Stimulated activated naive CD8-positive, alpha-beta T cell treated with anti-CD3 and anti-CD28 coated beads, Interleukin-15, Interleukin-2, amounts not matched to agents 100 ng/mL and 50 ng/mL, for 24 hours (primary cell): ENCODE measurements around the gene TRMT1L.

Source experiments
- H3K27ac Mint-ChIP-seq: one replicate; pipeline ENCODE4 v1.8.0; 2021; ENCODE audit warnings: mild to moderate bottlenecking, mixed read lengths
- H3K27me3 Mint-ChIP-seq: one replicate; pipeline ENCODE4 v1.8.0; 2021; ENCODE audit warnings: mixed read lengths
- H3K36me3 Mint-ChIP-seq: one replicate; pipeline ENCODE4 v1.8.0; 2021; ENCODE audit warnings: low read depth, mixed read lengths
- H3K4me1 Mint-ChIP-seq: one replicate; pipeline ENCODE4 v1.8.0; 2021; ENCODE audit warnings: low read depth, mixed read lengths
- H3K4me3 Mint-ChIP-seq: one replicate; pipeline ENCODE4 v1.8.0; 2021; ENCODE audit warnings: mild to moderate bottlenecking, mixed read lengths
- H3K9me3 Mint-ChIP-seq: one replicate; pipeline ENCODE4 v1.8.0; 2021; ENCODE audit warnings: mixed read lengths

Gene TRMT1L

GRCh38 chr1:185087746-185088145 lies 69.0 kb downstream of the TRMT1L start:
- no peaks in the 10 kb centered on the region for H3K27me3 Mint-ChIP-seq
- no peak overlapping the region for H3K4me3 Mint-ChIP-seq
- H3K4me1 Mint-ChIP-seq, result peaks cover 10% of the 10 kb centered on the region
- H3K36me3 Mint-ChIP-seq, result peaks cover 39% of the 10 kb centered on the region
- H3K27ac Mint-ChIP-seq, result no peak overlapping the region
- no peaks in the 10 kb centered on the region for H3K9me3 Mint-ChIP-seq

- no peaks in the 10 kb centered on the region for H3K9me3 Mint-ChIP-seq
- no peak overlapping the region for H3K4me3 Mint-ChIP-seq
- peaks cover 10% of the 10 kb centered on the region for H3K4me1 Mint-ChIP-seq
- H3K27me3 Mint-ChIP-seq, result no peaks in the 10 kb centered on the region
- peaks cover 38% of the 10 kb centered on the region for H3K36me3 Mint-ChIP-seq
- H3K27ac Mint-ChIP-seq, result no peak overlapping the region
Measured at GRCh38 chr1:185087101-185087500, 69.7 kb downstream of the TRMT1L start.

GRCh38 chr1:185083818-185084217 lies 72.9 kb downstream of the TRMT1L start:
- H3K4me1 Mint-ChIP-seq, result peaks cover 17% of the 10 kb centered on the region
- peaks cover 37% of the 10 kb centered on the region for H3K36me3 Mint-ChIP-seq

GRCh38 chr1:185080422-185080821 lies 76.3 kb downstream of the TRMT1L start:
- Mint-ChIP-seq H3K27me3 (no peaks in the 10 kb centered on the region), H3K4me1 (peaks cover 27% of the 10 kb centered on the region), H3K27ac (no peak overlapping the region), H3K9me3 (peaks cover 6% of the 10 kb centered on the region), H3K4me3 (no peak overlapping the region), H3K36me3 (peaks cover 17% of the 10 kb centered on the region)

More at GRCh38 chr1:185083818-185084217, 72.9 kb downstream of the TRMT1L start:
- Mint-ChIP-seq H3K27ac (peak overlapping the region; percentile 13), H3K4me3 (no peak overlapping the region), H3K27me3 (no peaks in the 10 kb centered on the region), H3K9me3 (peaks cover 6% of the 10 kb centered on the region)

GRCh38 chr1:185077374-185077773 lies 79.4 kb downstream of the TRMT1L start:
- H3K4me3 Mint-ChIP-seq, result no peak overlapping the region
- no peaks in the 10 kb centered on the region for H3K27me3 Mint-ChIP-seq
- peaks cover 49% of the 10 kb centered on the region for H3K4me1 Mint-ChIP-seq
- peaks cover 6% of the 10 kb centered on the region for H3K9me3 Mint-ChIP-seq
- H3K27ac Mint-ChIP-seq, result no peak overlapping the region
- H3K36me3 Mint-ChIP-seq, result peaks cover 20% of the 10 kb centered on the region

- Mint-ChIP-seq H3K9me3 (peaks cover 15% of the 10 kb centered on the region), H3K27ac (no peak overlapping the region), H3K27me3 (no peaks in the 10 kb centered on the region), H3K36me3 (peaks cover 26% of the 10 kb centered on the region), H3K4me3 (no peak overlapping the region), H3K4me1 (peaks cover 61% of the 10 kb centered on the region)
Measured at GRCh38 chr1:185075476-185075875, 81.3 kb downstream of the TRMT1L start.

GRCh38 chr1:185074307-185074706 lies 82.4 kb downstream of the TRMT1L start:
- H3K36me3 Mint-ChIP-seq, result peaks cover 22% of the 10 kb centered on the region
- peaks cover 10% of the 10 kb centered on the region for H3K9me3 Mint-ChIP-seq
- peaks cover 54% of the 10 kb centered on the region for H3K4me1 Mint-ChIP-seq
- no peaks in the 10 kb centered on the region for H3K27me3 Mint-ChIP-seq
- no peak overlapping the region for H3K27ac Mint-ChIP-seq
- no peak overlapping the region for H3K4me3 Mint-ChIP-seq

GRCh38 chr1:185073725-185074124 lies 83.0 kb downstream of the TRMT1L start:
- Mint-ChIP-seq H3K9me3 (peaks cover 10% of the 10 kb centered on the region), H3K27me3 (no peaks in the 10 kb centered on the region), H3K36me3 (peaks cover 22% of the 10 kb centered on the region), H3K27ac (peak overlapping the region; percentile 14), H3K4me3 (no peak overlapping the region), H3K4me1 (peaks cover 54% of the 10 kb centered on the region)

GRCh38 chr1:185070051-185070450 lies 86.7 kb downstream of the TRMT1L start:
- peaks cover 10% of the 10 kb centered on the region for H3K9me3 Mint-ChIP-seq
- no peak overlapping the region for H3K4me3 Mint-ChIP-seq
- H3K27me3 Mint-ChIP-seq, result no peaks in the 10 kb centered on the region
- H3K27ac Mint-ChIP-seq, result no peak overlapping the region
- peaks cover 63% of the 10 kb centered on the region for H3K4me1 Mint-ChIP-seq
- H3K36me3 Mint-ChIP-seq, result peaks cover 33% of the 10 kb centered on the region

- Mint-ChIP-seq H3K27ac (no peak overlapping the region), H3K27me3 (no peaks in the 10 kb centered on the region), H3K9me3 (peaks cover 10% of the 10 kb centered on the region), H3K36me3 (peaks cover 33% of the 10 kb centered on the region), H3K4me3 (no peak overlapping the region), H3K4me1 (peaks cover 60% of the 10 kb centered on the region)
Measured at GRCh38 chr1:185069202-185069772, 87.5 kb downstream of the TRMT1L start.

- Mint-ChIP-seq H3K27me3 (no peaks in the 10 kb centered on the region), H3K27ac (no peak overlapping the region), H3K9me3 (peaks cover 10% of the 10 kb centered on the region), H3K4me3 (no peak overlapping the region), H3K36me3 (peaks cover 30% of the 10 kb centered on the region), H3K4me1 (peaks cover 57% of the 10 kb centered on the region)
Measured at GRCh38 chr1:185068341-185068740, 88.4 kb downstream of the TRMT1L start.
